Anterior cingulate cortex (tissue), 58 donors: ENCODE results near the gene NCKAP5.
"Not testable (repeated sequence)": the region's sequence is repeated elsewhere in the genome, so short reads cannot be mapped to it uniquely, and the experiment has no call there.

Experiments
- DNase-seq, 58 donors: peaks; one replicate each; lab custom pipeline; 2025; lab: John Stamatoyannopoulos, UW

Gene NCKAP5

DNA sequence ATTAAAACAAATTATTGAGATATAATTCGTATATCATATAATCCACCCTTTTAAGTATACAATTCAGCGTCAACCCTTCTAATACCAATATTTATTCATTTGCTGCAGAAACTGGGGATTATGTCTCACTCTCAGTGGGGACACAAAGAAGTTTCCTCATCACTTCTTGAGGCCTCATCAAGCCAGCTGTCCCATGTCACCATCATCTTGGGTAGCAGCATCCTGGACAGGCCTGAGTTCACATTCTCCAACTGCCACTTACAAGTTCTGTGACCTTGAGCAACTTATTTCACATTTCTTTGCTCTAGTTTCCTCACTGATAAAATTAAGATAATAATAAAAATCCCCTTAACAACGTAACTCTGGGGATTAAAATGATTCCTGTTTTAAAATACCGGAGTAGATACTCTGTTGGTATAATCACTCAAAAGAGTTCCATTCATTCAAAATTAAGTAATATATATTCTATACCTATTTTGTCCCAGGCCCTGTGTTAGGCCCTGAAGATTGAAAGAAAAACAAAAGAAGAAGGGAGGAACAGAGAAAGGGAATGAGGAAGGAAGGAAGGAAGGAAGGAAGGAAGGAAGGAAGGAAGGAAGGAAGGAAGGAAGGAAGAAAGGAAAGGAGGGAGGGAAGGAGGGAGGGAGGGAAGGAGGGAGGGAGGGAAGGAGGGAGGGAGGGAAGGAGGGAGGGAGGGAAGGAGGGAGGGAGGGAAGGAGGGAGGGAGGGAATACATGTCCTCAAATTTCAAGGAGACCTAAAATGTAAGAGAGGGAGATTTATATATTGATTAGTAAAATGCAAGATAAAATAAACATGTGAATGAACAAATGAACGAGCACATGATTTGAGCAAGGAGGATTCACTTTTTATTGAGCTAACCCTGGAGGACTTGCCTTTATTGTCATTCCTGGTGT, 42.4 kb downstream of the NCKAP5 start:
- DNase-seq = no peak

DNA sequence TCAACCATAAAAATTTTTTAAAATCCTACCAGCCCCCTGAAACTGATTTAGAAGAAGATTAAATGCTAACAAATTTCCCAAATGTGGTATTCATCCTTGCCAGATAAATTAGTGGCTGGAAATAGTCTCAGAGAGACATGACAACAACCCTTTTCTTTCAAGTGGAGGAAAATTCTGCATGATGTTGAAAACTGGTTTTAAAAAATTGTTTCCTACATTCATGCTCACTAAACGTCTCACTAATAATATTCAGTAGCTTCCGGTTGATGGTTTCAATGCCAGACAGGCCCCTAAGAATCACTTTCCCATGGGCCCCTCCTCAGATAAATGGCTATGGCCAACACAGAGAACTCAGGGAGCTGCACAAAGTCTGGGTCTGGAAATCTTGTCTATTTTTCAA, 43.2 kb downstream of the NCKAP5 start:
- no peak for DNase-seq

DNA sequence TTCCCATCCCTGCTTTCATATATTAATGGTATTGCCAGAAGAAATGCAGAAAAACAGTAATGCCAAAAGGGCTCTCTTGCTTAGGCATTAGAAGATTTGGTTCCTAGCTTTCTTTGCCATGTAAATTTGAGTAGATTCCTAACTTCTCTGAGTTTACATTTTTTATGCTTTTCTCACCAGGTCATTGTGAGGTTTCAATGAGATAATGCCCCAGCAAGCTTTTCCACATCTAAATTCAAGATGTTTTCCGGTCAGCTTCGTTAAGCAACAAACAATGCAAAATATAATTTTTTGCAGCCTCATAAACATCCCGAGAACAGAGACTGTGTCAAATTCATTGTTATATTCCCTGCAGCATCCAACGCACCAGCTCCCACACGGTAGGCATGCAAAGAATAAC, 44.9 kb downstream of the NCKAP5 start:
- no peak for DNase-seq

DNA sequence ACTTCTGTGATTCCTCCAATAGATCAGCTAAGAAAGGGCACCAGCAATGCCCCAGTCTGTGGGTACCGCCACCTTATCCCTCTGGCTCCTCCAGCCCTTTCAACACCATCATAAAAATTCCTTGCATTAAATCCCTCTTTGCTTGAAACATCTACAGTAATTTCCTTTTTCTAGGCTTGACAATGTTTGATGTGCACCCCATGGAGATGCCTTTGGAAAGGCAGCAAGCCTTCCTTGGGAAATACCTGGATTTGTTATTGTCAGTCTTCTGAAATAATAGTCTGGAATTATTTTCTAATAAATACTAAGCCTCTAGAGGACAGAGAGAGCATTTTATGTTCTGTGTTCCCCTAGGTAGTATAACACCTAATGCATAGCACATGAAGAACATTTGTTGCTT, 46.1 kb downstream of the NCKAP5 start:
- DNase-seq = no peak

DNA sequence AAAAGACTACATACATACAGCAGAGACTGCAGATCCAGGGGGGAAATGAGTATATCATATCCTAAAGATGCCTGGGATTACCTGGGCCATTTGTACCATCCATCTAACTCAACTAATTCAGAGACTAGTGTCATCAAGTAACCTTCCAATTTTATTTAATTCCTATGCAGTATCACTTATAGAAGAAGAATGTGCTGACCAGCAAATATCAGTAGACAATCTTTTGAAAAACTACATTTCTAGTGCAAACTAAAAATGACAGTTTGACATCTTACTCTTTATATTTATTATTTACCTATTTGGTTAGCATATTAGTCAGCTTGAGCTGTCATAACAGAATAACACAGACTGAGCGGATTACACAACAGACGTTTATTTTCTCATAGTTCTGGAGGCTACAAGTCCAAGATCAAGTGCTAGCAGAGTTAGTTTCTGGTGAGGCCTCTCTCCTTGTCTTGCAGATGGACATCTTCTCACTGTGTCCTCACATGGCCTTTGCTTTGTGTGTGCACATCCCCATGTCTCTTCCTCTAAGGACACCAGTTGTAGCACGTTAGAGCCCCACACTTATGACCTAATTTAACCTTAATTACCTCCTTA, 47.0 kb downstream of the NCKAP5 start:
- DNase-seq = no peak

DNA sequence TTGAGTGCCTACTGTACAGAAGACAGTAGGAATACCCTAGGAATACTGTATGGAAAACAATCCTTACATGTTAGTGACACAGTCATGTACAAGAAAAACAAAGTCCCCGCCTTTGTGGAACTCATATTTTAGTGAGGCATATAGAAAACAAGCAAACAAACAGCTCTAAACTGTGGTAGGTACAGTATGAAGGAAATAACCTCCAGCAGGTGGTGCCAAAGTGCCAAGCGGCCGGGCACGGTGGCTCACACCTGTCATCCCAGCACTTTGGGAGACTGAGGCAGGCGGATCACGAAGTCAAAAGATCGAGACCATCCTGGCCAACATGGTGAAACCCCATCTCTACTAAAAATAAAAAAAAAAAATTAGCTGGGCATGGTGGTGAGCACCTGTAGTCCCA, 48.6 kb downstream of the NCKAP5 start:
- DNase-seq = not testable (repeated sequence)

DNA sequence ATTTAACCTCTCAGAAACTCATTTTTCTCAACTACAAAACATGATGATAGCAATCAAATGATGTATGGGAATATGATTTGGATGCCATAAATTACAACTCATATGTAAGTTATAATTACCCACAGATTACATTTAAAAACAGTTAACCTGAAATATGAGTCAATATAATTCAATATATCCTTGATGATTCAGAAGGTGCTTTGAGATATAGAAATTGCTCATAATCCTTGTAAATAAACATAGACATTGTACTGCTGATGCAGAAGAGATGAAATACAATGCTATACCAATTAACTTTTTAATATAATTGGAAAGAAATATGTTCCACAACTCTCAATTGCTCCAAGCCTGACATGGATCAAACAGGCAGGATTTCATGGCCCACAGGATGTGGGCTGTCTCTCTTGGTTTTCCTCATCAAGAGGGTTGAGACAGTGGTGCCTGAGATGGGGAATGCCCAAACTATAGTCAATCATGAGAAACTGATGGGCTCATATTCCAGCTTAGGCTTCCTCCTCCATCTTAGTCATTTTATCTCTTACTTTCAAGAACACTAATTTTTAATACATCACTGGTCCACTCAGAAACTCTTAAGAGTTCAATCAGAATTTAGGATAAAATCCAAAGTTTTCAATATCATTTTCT, 49.4 kb downstream of the NCKAP5 start:
- no peak for DNase-seq

DNA sequence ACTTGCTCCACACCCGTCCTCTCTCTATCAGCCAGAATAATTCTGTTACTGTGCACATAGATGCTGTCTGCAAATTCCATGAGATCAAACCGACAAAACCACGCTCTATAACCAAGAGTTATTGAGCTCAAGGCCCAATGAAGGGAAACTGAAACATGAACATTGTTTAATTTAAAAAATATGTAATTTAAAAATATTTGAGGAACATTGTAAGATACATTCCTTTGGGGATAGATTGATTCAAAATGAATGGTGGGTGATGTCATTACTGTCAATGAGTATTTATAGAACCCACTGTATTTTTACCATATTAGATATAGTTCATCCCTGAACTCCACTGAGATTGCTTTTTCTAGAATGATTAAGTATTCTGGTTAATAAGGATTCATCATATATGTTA, 50.4 kb downstream of the NCKAP5 start:
- DNase-seq = no peak

DNA sequence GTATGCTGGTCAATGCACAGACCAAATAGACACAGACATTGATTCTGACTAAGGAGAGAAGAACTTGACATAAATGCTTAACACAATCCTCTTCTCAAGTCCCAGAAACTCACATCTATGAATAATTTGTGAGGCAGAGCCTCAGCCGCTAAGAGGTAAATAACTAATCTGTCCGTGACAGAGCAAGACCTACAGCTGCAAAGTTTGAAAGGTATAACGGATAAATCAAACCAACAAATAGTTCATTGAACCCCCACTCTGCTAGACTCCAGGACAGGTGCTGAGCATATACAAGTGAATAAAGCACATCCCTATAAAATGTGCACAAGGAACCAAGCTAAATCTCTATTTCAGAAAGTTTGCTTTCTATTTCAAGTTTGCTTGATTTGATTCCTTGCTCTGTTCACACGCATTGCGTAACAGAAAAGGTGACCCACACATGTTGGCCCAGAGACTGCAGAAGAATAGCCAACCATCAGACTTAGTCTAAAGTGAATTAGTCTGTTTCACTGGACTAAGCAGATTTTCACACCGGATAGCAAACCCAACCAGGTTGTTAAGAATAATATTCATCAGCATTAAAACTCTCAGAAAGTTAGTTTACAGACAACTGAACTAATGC, 51.7 kb downstream of the NCKAP5 start:
- DNase-seq = no peak

DNA sequence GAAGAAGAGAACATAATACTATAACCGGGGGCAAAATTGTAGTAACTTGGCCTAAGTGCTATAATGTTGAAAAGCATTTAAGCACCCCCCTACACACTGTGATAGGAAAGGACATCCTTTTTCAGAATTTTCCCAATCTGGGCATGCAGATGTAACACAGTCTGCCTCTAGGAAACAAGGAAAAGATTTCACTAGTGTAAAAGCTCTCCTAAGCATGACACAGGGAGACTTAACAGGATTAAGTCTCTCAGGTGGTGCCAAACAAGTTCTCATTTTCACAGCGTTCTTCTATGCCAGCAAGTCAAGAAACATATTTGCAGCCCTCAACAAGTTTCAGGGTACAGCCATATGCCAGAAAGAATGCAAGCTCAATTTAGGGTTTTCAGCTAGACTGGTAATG, 53.0 kb downstream of the NCKAP5 start:
- DNase-seq = peak in 1 of 58 donors; percentile 14

DNA sequence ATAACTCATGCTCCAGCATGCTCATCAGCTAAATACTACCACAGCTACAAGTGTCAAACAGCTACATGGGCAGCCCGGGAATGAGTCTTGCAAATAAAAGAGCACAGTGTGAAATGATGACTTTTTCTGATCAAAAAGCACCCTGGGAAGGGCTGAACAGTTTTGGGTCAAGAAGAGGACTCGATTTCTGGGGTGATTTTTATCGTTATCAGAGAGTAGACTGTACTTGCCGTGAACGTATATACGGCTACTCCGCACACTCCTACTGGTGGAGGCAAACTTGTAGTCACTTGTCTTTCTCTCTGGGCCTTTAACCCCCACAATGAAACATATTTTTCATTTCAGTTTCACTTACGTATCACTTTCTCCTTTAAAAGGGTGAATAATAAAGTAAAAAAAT, 54.4 kb downstream of the NCKAP5 start:
- no peak for DNase-seq

DNA sequence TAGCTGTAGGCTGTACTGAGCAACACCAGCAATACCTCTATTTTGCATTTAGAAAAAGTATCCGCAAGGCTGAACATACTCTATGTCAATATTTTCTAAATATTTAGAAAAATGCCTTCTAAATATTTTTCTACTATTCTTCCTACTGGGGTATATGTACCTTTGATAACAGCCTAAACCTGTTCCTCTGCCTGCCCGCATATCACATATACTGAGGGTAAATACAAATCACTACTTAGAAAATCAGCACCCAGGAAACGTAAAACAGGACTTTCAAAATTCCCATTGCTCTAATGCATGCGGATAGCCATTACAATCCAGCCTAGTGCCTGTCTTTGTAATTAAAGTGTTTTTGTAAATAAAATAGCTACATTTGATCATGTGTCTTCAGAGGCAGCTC, 56.1 kb downstream of the NCKAP5 start:
- DNase-seq = no peak

DNA sequence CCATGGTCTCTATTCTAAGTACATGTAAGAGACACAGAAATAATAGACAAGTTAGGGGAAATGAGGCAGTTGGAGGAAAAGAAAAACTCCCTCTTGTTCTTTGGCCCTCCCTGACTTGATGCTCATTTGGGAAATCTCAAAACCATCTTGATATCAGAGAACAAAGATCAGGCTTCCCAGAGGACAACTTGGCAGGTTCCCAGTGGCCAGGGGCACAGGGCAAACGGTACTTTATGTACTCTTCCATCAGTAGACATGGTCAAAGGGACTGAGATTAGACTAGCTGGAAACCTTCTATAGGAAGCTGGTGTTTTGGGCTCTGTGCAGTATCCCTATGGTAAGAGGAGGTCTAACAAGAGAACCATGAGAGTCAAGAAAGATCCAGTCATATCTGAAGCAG, 56.6 kb downstream of the NCKAP5 start:
- DNase-seq = no peak

DNA sequence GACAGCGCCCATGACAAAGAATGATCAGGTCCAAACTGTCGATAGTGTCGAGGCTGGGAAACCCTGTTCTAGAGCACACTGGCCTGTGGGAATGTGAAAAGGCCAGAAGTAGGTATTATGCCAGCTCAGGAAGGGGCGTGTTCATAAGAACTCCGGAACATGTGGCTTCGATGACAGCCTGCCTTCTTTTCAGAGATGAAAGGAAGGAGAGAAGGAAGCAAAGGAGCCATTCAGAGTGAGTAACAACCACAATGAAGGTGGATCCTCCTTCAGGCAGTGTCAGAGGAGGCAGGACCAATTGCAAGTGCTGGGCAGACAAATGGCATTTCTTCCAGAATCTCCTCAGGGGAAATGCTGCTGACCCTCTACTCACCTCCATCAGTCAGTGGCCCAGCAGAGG, 58.5 kb downstream of the NCKAP5 start:
- no peak for DNase-seq

DNA sequence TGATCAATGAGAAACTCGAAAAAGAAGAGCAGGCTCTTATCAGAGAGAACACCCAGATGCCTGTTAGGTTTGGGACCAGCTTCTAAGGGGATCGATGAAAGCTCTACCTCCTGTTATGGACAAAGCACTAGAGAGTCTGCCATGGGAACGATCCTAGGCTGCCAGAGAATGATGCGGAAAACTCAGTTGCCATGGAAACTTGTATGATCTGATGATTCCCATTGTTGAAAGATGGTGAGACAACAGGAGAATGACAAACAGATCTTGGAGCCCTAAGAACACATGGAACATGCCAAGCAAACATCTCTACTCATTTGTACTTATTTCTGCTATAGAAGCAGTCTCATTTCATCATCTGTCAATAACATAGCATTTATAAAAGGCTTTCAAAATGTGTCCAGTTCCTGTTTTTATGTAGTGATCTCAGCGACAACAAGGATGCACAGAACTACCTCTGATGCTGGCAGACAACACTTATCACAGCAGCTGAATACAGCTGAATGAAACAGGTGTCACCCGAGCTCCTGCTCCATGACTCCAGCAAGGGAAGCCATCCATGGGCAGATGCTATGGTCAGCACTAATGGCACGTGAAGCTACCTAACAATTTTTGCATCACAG, 59.6 kb downstream of the NCKAP5 start:
- no peak for DNase-seq

DNA sequence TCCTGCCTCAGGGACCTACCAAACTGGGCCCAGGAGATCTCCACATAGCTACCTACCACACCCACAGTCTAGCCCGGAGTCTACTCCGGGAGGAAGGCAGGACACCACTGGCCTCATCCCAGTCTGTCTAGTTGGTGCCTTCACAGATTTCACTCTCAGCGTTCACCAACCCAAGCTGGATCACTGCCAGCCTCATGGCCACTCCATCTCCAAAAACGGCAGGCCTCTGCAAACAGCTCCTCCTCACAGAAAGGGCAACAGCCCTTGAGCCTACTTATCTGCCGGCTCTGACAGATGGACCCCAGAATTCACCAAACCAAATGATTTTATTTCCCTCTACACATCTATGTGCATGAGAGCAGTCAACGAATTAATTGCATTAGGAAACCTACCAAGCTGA, 61.3 kb downstream of the NCKAP5 start:
- no peak for DNase-seq

DNA sequence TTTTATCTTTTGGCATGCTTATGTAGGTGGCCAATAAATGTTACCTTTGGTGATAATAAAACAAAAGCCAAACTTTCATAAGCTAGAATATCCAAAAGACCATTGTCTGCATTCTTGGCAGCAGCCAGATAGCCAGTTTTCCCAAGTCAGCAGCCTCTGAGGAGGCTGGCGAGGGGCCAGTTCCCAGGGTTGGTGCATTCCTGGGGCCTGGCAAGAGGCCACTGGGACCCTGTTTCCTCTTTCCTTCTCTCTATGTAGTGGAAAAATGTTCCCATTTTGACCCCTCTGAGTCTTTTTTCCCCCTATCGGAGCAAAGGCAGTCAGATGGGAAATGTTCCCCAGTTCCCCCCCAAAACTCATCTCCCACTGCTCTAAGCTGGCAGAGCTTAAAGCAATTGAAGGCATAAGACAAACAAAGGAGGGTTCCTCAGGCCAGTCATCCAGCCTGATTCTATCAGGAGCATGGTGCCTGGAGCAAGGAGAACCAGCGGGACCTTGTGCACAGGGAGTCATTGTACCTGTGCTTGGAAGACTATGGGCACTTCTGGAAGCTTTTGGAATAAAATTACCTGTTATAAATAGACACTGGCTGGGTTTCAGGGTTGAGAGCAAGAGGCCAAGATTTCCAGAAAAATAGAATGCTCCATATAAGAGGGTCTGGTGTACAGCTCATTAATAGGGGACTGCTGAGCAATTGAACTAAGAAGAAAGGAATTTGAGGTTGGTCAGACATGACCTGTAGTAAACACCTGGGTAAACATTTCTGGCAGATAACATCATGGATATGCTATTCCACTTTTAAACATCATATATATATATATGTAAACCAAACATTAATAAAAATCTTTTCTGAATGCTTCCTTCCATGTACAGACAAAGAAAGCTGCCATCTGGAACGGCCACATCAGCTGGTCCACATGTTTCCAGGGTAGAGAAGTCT, 63.4 kb downstream of the NCKAP5 start:
- DNase-seq = peak in 31 of 58 donors; percentile 2 to 81 (median 18)

DNA sequence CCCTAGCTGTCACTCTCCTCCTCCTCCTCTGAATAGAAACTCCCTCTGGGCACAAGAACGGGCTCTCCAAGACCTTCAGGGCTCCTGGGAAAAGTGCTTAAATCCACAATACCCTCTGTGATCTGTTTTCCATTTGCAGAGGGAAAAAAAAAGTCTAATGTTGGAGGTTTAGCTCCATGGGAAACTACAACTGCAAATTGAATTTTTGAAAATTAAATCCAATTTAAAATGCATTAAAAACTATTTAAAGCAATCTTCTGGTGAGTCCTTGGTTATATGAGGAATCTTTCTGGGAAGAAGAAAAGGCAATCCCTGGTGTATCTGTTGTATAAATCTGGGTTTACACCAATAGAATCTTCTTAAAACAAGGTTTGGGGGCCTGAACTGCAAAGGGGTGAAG, 64.3 kb downstream of the NCKAP5 start:
- DNase-seq = no peak

DNA sequence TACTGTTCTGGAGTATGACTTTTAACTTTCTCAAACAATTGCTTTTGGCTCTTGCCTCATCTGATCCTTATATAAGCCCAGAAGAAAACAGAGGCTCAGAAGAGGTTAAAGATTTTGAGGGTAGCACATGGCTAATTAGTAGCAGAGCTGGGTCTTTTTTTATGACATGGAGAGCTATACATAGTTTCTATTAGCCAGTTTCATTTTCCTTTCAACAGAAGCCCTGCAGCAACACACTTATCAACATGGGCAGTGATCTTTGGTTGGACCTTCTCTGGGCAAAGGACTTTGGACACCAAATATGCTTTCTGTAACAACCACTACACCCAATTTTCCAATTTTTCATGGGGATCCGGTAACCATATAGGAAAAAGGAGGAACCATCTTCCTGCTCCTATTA, 64.9 kb downstream of the NCKAP5 start:
- DNase-seq = no peak

DNA sequence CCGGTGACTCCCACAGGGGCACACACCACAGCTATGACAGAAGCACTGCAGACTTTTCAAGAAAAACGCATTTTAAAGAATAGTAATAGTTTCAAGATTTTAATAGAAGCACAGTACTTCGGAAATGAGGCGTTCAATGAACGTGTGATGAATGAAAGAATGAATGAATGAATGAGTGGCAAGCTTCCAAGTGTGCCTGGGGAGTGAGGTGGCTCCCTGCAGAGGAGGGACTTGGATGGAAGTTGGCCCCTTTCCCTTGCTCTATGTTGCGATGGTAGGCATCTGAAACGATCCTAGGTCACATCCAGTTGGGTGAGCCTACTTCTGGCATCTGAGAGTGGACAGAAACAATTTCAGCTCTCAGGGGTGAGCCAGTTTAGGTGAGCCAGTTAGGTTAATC, 65.6 kb downstream of the NCKAP5 start:
- no peak for DNase-seq
